Loucy (cell line): ENCODE measurements around the gene HTRA3.

Source experiments
- EZH2phosphoT487 ChIP-seq: fragments of 200-600 bp; IDR thresholded peaks from 2 replicates; pipeline ENCODE4 v1.6.1; 2018; ENCODE audit warnings: antibody characterized with exemption, mild to moderate bottlenecking, moderate library complexity, borderline replicate concordance
- TF ChIP-seq, protein P1 (sequence below): fragments of 200-600 bp; sonication (generic); conservative IDR thresholded peaks from 2 replicates; pipeline ENCODE4 v1.5.1; 2014; ENCODE audit warnings: mild to moderate bottlenecking, antibody characterized with exemption, low read length

DNA sequence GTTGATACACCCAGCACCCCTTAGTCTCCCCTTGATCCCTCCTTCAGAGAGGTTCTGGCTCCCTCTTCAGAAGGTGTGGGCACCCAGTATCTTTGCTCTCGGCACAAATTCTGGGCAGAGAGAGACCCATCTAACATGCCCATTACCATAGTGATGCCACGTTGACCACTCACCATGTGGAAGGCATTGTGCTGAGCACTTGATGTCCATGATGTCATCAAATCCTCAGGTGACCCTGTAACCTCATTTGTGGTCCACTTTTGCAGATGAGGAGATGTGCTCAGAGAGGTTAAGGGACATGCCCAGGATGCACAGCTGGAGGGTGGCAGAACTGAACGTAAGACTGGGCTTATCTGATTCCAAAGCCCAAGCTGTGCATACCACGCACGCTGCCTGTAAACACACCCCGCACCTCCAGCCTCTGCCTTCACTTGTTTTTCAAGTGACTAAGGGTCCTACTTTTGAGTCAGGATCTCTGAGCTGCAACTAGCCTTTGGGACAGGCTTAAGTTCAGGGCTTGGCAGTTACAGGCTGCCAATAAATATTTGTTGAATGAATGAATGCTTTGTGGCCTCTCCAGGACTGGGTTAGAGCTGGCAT, 55.2 kb downstream of the HTRA3 start:
- TF ChIP-seq, protein P1, sequence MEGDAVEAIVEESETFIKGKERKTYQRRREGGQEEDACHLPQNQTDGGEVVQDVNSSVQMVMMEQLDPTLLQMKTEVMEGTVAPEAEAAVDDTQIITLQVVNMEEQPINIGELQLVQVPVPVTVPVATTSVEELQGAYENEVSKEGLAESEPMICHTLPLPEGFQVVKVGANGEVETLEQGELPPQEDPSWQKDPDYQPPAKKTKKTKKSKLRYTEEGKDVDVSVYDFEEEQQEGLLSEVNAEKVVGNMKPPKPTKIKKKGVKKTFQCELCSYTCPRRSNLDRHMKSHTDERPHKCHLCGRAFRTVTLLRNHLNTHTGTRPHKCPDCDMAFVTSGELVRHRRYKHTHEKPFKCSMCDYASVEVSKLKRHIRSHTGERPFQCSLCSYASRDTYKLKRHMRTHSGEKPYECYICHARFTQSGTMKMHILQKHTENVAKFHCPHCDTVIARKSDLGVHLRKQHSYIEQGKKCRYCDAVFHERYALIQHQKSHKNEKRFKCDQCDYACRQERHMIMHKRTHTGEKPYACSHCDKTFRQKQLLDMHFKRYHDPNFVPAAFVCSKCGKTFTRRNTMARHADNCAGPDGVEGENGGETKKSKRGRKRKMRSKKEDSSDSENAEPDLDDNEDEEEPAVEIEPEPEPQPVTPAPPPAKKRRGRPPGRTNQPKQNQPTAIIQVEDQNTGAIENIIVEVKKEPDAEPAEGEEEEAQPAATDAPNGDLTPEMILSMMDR, result no peak
- TF ChIP-seq EZH2phosphoT487, result no peak
